ENCODE results near the gene RYR2. TPM values are rescaled to one million over a fixed set of nuclear protein-coding genes. Genes with fewer than 3 reads are reported as not detected.

RYR2 gene
- total RNA-seq, 1 experiment from 2014 or later, result 3.4 TPM

GRCh38 chr1:237701534-237701933, 659.5 kb downstream of the RYR2 start:
- Histone ChIP-seq H3K23me2 (ENCODE audit: insufficient read length, low read depth, low read length, poor library complexity, severe bottlenecking) (no peaks in the 10 kb centered on the region), H3K4me1 (ENCODE audit: insufficient read depth, low read length) (no peaks in the 10 kb centered on the region), H3K9ac (ENCODE audit: extremely low read depth, insufficient read length, low read length) (no peak overlapping the region), H3K4ac (ENCODE audit: low read depth, low read length) (no peak overlapping the region), H2AK5ac (ENCODE audit: insufficient read length, low read length) (no peak overlapping the region), H4K20me1 (ENCODE audit: control insufficient read depth, insufficient read depth, insufficient read length) (no peaks in the 10 kb centered on the region), H3K4me2 (ENCODE audit: insufficient read depth, insufficient read length, low read length) (no peak overlapping the region), H4K8ac (replicated peaks; ENCODE audit: insufficient read length, low read depth, low read length) (no peak overlapping the region), H2BK120ac (ENCODE audit: low read depth, low read length, poor library complexity, severe bottlenecking) (no peak overlapping the region), H3K18ac (ENCODE audit: insufficient read length, low read depth, low read length) (no peak overlapping the region), H3K79me1 (ENCODE audit: insufficient read depth, low read depth, low read length, poor library complexity, severe bottlenecking) (no peaks in the 10 kb centered on the region), H3T11ph (ENCODE audit: low read length) (no peak overlapping the region), H2BK5ac (ENCODE audit: insufficient read length, low read length) (no peak overlapping the region), H2BK20ac (ENCODE audit: low read depth, low read length, poor library complexity, severe bottlenecking) (no peak overlapping the region), H4K5ac (ENCODE audit: insufficient read length, low read depth, low read length) (no peak overlapping the region), H3K14ac (ENCODE audit: insufficient read depth, low read length) (no peak overlapping the region), H4K91ac (ENCODE audit: insufficient read length, low read depth, low read length) (no peak overlapping the region), H2BK15ac (ENCODE audit: low read depth, low read length) (no peak overlapping the region), H3K27ac (ENCODE audit: insufficient read length, low read depth, low read length) (no peak overlapping the region), H3K9me3 (ENCODE audit: control insufficient read depth, low read depth, low read length) (no peaks in the 10 kb centered on the region), H3K79me2 (ENCODE audit: insufficient read depth, low read length) (no peaks in the 10 kb centered on the region), H2BK12ac (ENCODE audit: insufficient read length, low read depth, low read length) (no peak overlapping the region), H3K27me3 (ENCODE audit: insufficient read depth, low read length) (no peaks in the 10 kb centered on the region), H2AFZ (ENCODE audit: low read length) (no peak overlapping the region), H3K23ac (ENCODE audit: insufficient read length, low read depth, low read length) (no peak overlapping the region), H3K56ac (ENCODE audit: insufficient read length, low read depth, low read length) (no peak overlapping the region)
- no peaks in the 10 kb centered on the region for H3K9me3 Mint-ChIP-seq
- H3K36me3 Mint-ChIP-seq (ENCODE audit: insufficient read depth in 1 of 3, low read depth in 3 of 3), result no peaks in the 10 kb centered on the region
- WGBS (ENCODE audit: extremely low coverage, insufficient read length, low lambda C conversion rate), result no CpG with 5 or more reads among the region's 2 CpGs
- H3K4me3 Mint-ChIP-seq, result no peak overlapping the region
- no peak overlapping the region for H3K27ac Mint-ChIP-seq
- no peaks in the 10 kb centered on the region for H3K4me1 Mint-ChIP-seq
- TF ChIP-seq CTCF (conservative IDR thresholded peaks at IDR 0.05), result no peak
- no peak for DNase-seq
- no peaks in the 10 kb centered on the region for H3K27me3 Mint-ChIP-seq (ENCODE audit: low read depth)
